ENCODE results near the gene NKG7. TPM values are rescaled to one million over a fixed set of nuclear protein-coding genes. Genes with fewer than 3 reads are reported as not detected.
A peak's percentile ranks its signal among the peaks of the same experiment; 100 is the strongest.

NKG7 gene
- total and polyA plus RNA-seq, 2 of the 13 experiments (the other 11 are each of a cell fraction or from before 2014, with no cell fraction given): 0.40 TPM; not detected in 1

DNA sequence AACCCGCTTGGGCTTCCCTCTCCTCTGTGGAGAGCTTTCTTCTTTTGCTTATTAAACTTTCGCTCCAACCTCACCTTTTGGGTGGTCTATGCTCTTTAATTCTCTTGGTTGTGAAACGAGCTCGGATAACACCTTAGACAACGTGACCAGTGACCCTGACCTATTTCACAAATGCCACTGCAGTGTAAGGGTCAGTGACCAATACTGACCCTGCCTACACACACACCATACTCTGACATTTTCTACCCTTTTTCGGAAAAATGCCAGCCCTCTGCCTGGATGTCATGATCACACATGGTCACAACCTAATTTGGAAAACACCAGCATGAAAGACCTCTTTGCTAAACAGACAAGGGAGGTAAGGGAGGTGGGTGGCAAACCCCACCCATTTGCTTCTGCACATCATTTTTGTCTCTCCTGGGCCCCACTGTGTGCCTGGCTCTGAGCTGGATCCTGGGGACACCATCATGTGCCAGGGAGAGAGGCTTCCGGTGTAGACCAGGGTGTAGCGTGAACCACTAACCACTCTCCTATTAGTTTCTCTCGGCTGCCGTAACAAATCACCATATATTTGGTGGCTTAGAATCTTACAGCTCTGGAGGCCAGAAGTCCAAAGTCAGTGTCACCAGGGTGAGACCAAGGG lies 16.2 kb downstream of the NKG7 start (continued):
- TF ChIP-seq NR2F6 (IDR thresholded peaks at IDR 0.05): peak; percentile 98
- peak; percentile 99 for TF ChIP-seq NR2F6 (CRISPR knock-in tag; IDR thresholded peaks at IDR 0.05)
- peak; percentile 60; the same call in 1 of the 2 replicates for TF ChIP-seq ZMYM4 (CRISPR knock-in tag; IDR thresholded peaks at IDR 0.05)
- TF ChIP-seq KAT8 (CRISPR knock-in tag; IDR thresholded peaks at IDR 0.05): 0 out of 2 replicates have a peak, but pooled peaks have one; percentile 39
- peak; percentile 77 for TF ChIP-seq ERF (CRISPR knock-in tag; IDR thresholded peaks at IDR 0.05)
- TF ChIP-seq NFIC (IDR thresholded peaks at IDR 0.05; ENCODE audit: low read length): peak; percentile 51; the same call in 1 of the 2 replicates
- TF ChIP-seq ARNTL (CRISPR knock-in tag; IDR thresholded peaks at IDR 0.05): peak; percentile 98
- TF ChIP-seq ZNF841 (CRISPR knock-in tag; IDR thresholded peaks at IDR 0.05; ENCODE audit: borderline replicate concordance): no peak
- TF ChIP-seq HMG20B (CRISPR knock-in tag; conservative IDR thresholded peaks at IDR 0.05): peak; percentile 42; the same call in 1 of the 2 replicates
- TF ChIP-seq MYNN (CRISPR knock-in tag; IDR thresholded peaks at IDR 0.05; ENCODE audit: low read depth): no peak
- TF ChIP-seq, protein P1, sequence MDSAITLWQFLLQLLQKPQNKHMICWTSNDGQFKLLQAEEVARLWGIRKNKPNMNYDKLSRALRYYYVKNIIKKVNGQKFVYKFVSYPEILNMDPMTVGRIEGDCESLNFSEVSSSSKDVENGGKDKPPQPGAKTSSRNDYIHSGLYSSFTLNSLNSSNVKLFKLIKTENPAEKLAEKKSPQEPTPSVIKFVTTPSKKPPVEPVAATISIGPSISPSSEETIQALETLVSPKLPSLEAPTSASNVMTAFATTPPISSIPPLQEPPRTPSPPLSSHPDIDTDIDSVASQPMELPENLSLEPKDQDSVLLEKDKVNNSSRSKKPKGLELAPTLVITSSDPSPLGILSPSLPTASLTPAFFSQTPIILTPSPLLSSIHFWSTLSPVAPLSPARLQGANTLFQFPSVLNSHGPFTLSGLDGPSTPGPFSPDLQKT (CRISPR knock-in tag; IDR thresholded peaks at IDR 0.05; ENCODE audit: borderline replicate concordance): no peak
- TF ChIP-seq, protein P2, sequence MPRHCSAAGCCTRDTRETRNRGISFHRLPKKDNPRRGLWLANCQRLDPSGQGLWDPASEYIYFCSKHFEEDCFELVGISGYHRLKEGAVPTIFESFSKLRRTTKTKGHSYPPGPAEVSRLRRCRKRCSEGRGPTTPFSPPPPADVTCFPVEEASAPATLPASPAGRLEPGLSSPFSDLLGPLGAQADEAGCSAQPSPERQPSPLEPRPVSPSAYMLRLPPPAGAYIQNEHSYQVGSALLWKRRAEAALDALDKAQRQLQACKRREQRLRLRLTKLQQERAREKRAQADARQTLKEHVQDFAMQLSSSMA (CRISPR knock-in tag; IDR thresholded peaks at IDR 0.05): no peak
- TF ChIP-seq ZFP90 (CRISPR knock-in tag; IDR thresholded peaks at IDR 0.05; ENCODE audit: borderline replicate concordance): no peak
- peak; percentile 82 for TF ChIP-seq ZNF605 (CRISPR knock-in tag; IDR thresholded peaks at IDR 0.05)
- TF ChIP-seq, protein P3, sequence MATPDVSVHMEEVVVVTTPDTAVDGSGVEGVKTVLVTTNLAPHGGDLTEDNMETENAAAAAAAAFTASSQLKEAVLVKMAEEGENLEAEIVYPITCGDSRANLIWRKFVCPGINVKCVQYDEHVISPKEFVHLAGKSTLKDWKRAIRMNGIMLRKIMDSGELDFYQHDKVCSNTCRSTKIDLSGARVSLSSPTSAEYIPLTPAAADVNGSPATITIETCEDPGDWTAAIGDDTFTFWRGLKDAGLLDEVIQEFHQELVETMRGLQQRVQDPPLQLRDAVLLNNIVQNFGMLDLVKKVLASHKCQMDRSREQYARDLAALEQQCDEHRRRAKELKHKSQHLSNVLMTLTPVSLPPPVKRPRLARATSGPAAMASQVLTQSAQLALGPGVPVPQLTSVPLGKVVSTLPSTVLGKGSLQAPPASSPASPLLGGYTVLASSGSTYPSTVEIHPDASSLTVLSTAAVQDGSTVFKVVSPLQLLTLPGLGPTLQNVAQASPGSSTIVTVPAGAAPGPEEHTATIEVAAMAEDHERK (CRISPR knock-in tag; IDR thresholded peaks at IDR 0.05; ENCODE audit: low read depth): no peak
- TF ChIP-seq ZNF12 (CRISPR knock-in tag; IDR thresholded peaks at IDR 0.05): no peak
- TF ChIP-seq, protein P4, sequence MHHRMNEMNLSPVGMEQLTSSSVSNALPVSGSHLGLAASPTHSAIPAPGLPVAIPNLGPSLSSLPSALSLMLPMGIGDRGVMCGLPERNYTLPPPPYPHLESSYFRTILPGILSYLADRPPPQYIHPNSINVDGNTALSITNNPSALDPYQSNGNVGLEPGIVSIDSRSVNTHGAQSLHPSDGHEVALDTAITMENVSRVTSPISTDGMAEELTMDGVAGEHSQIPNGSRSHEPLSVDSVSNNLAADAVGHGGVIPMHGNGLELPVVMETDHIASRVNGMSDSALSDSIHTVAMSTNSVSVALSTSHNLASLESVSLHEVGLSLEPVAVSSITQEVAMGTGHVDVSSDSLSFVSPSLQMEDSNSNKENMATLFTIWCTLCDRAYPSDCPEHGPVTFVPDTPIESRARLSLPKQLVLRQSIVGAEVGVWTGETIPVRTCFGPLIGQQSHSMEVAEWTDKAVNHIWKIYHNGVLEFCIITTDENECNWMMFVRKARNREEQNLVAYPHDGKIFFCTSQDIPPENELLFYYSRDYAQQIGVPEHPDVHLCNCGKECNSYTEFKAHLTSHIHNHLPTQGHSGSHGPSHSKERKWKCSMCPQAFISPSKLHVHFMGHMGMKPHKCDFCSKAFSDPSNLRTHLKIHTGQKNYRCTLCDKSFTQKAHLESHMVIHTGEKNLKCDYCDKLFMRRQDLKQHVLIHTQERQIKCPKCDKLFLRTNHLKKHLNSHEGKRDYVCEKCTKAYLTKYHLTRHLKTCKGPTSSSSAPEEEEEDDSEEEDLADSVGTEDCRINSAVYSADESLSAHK (CRISPR knock-in tag; IDR thresholded peaks at IDR 0.05; ENCODE audit: borderline replicate concordance): no peak
- no peak for TF ChIP-seq HMGA1 (CRISPR knock-in tag; conservative IDR thresholded peaks at IDR 0.05)
- no peak for TF ChIP-seq KAT7 (CRISPR knock-in tag; IDR thresholded peaks at IDR 0.05; ENCODE audit: borderline replicate concordance)
- TF ChIP-seq ZNF816 (CRISPR knock-in tag; IDR thresholded peaks at IDR 0.05; ENCODE audit: borderline replicate concordance): no peak
- TF ChIP-seq, protein P5, sequence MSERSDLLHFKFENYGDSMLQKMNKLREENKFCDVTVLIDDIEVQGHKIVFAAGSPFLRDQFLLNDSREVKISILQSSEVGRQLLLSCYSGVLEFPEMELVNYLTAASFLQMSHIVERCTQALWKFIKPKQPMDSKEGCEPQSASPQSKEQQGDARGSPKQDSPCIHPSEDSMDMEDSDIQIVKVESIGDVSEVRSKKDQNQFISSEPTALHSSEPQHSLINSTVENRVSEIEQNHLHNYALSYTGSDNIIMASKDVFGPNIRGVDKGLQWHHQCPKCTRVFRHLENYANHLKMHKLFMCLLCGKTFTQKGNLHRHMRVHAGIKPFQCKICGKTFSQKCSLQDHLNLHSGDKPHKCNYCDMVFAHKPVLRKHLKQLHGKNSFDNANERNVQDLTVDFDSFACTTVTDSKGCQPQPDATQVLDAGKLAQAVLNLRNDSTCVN (CRISPR knock-in tag; IDR thresholded peaks at IDR 0.05; ENCODE audit: borderline replicate concordance): no peak
- TF ChIP-seq CENPX (CRISPR knock-in tag; IDR thresholded peaks at IDR 0.05): no peak
- no peak for TF ChIP-seq NFIB (CRISPR knock-in tag; IDR thresholded peaks at IDR 0.05; ENCODE audit: borderline replicate concordance)
- no peak for TF ChIP-seq MAFK (conservative IDR thresholded peaks at IDR 0.05 in 1 of 2, IDR thresholded peaks at IDR 0.05 in 1 of 2; ENCODE audit: low read length in 2 of 2)
- 0 out of 2 replicates have a peak, but pooled peaks have one; percentile 24 for TF ChIP-seq ZNF614 (CRISPR knock-in tag; IDR thresholded peaks at IDR 0.05; ENCODE audit: borderline replicate concordance)

All from HepG2 (cell line).